OCI-LY7 (cell line): ENCODE measurements around the gene PTGES.

ENCODE experiments used
- EZH2phosphoT487 ChIP-seq: fragments of 200-600 bp; sonication (generic); IDR thresholded peaks from 2 replicates; pipeline ENCODE4 v1.6.1; 2018; ENCODE audit warnings: low read depth, borderline replicate concordance, mild to moderate bottlenecking, mixed run types, antibody characterized with exemption, low read length, moderate library complexity, mixed read lengths
- TF ChIP-seq, protein P1 (sequence below): fragments of 200-600 bp; sonication (generic); conservative IDR thresholded peaks from 2 replicates; pipeline ENCODE4 v1.5.1; 2014; ENCODE audit warnings: mild to moderate bottlenecking, antibody characterized with exemption, low read length, moderate library complexity, mixed read lengths

DNA sequence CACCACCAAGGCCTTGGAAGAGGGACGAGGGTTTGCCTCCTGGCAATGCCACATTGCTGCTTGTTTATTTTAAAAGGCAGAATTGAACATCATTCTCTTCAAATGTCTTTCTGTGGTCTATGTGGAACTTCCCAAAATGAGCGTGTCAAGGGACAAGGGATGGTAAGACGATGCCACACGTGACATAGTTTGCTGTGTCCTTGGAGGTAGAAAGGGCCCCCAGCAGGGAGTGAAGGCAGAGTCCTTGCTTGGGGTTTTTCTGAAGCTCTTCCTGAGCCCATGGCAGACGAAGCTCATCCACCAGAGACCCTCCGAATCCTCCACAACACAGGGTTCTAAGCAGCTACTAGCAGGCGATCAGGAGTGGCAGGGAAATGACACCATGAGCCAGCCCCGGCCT is 59.1 kb downstream of the PTGES start:
- TF ChIP-seq, protein P1, sequence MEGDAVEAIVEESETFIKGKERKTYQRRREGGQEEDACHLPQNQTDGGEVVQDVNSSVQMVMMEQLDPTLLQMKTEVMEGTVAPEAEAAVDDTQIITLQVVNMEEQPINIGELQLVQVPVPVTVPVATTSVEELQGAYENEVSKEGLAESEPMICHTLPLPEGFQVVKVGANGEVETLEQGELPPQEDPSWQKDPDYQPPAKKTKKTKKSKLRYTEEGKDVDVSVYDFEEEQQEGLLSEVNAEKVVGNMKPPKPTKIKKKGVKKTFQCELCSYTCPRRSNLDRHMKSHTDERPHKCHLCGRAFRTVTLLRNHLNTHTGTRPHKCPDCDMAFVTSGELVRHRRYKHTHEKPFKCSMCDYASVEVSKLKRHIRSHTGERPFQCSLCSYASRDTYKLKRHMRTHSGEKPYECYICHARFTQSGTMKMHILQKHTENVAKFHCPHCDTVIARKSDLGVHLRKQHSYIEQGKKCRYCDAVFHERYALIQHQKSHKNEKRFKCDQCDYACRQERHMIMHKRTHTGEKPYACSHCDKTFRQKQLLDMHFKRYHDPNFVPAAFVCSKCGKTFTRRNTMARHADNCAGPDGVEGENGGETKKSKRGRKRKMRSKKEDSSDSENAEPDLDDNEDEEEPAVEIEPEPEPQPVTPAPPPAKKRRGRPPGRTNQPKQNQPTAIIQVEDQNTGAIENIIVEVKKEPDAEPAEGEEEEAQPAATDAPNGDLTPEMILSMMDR = no peak
- TF ChIP-seq EZH2phosphoT487 = no peak
